ENCODE measurements around the gene MACROD2. TPM values are rescaled to one million over a fixed set of nuclear protein-coding genes. Genes with fewer than 3 reads are reported as not detected.

Gene MACROD2
- total RNA-seq, 1 donor from 2014 or later: 6.7 TPM

- Mint-ChIP-seq H3K9me3 (peaks cover 5% of the 10 kb centered on the region), H3K4me1 (ENCODE audit: unreplicated experiment) (peaks cover 37% of the 10 kb centered on the region), H3K27ac (no peak overlapping the region), H3K27me3 (no peaks in the 10 kb centered on the region), H3K4me3 (no peak overlapping the region), H3K36me3 (no peaks in the 10 kb centered on the region)
- DNase-seq (ENCODE audit: extremely low spot score, unreplicated experiment): no peak
- TF ChIP-seq CTCF (conservative IDR thresholded peaks at IDR 0.05): no peak
Observed at GRCh38 chr20:14991023-14991422, 995.7 kb downstream of the MACROD2 start.

DNA sequence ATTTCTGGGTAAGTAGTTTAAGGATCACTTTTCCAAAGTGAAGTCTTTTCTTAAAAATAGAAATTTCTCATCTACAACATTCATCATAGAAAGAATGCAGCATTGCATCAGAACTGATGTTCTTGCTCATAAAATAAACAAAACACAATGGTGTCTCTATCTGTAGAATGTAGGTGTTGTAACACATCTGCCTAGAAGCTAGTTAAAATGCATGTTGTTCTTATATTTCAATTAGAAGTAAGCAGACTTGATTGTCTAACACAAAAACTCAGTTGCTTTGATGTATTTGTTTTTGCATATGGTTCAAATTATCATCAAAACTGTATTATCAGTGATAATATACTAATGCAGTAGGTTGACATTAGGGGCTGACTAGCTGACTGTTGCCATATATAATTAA, 996.8 kb downstream of the MACROD2 start:
- Mint-ChIP-seq H3K4me1 (ENCODE audit: unreplicated experiment) (peaks cover 30% of the 10 kb centered on the region), H3K9me3 (peaks cover 5% of the 10 kb centered on the region), H3K4me3 (no peak overlapping the region), H3K27me3 (no peaks in the 10 kb centered on the region), H3K27ac (no peak overlapping the region), H3K36me3 (no peaks in the 10 kb centered on the region)
- TF ChIP-seq CTCF (conservative IDR thresholded peaks at IDR 0.05): no peak
- no peak for DNase-seq (ENCODE audit: extremely low spot score, unreplicated experiment)

DNA sequence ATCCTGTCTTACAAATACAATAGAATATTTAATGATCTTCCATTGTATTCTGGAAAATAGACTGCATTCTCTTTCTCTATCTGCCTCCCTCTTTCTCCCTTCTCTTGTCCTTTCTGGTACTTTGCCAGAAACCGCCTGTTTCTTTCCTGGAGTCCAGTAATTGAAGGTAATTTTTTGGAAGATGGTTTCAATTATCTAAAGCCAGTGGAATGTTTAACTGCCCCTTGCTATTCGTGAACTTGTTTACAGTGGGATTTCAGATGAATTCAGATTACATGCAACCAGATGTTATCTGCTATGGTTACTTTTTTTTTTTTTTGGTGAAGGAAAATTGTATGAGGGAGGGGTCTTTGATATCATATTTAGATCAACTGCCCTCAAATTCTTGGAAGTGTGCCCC, 997.6 kb downstream of the MACROD2 start:
- Mint-ChIP-seq H3K27ac (peak overlapping the region; percentile 63), H3K4me1 (ENCODE audit: unreplicated experiment) (peaks cover 26% of the 10 kb centered on the region), H3K4me3 (peak overlapping the region; percentile 63), H3K9me3 (peaks cover 5% of the 10 kb centered on the region), H3K36me3 (no peaks in the 10 kb centered on the region), H3K27me3 (no peaks in the 10 kb centered on the region)
- no peak for TF ChIP-seq CTCF (conservative IDR thresholded peaks at IDR 0.05)
- DNase-seq (ENCODE audit: extremely low spot score, unreplicated experiment): no peak

DNA sequence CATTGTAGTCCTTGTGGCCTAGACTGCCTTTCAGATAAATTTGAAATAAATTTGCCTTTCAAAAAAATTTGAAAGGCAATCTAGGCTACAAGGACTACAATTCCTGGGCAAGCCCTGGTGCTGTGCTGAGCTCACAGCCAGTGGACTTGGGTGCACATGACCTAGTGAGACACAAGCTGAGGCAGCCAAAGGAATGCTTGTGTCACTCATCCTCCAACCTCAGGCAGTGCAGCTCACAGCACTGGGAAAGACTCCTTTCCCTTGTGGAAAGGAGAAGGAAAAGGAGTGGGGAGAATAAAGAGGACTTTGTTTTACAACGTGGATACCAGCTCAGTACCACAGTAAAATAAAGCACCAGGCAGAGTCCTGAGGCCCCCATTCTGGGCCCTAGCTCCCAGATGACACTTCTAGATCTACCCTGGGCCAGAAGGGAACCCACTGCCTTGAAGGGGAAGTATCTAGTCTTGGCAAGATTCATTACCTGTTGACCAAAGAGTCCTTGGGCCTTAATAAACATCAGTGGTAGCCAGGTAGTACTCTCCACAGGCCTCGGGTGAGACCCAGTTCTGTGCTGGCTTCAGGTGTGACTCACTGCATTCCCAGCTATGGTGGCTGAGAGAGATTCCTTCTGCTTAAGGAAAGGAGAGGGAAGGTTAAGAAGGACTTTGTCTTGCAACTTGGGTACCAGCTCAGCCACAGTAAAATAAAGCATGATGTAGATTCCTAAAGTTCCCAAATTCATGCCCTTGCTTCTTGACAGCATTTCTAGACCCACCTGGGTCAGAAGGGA, 1001.8 kb downstream of the MACROD2 start:
- Mint-ChIP-seq H3K27ac (no peak overlapping the region), H3K27me3 (no peaks in the 10 kb centered on the region), H3K4me1 (ENCODE audit: unreplicated experiment) (peaks cover 12% of the 10 kb centered on the region), H3K4me3 (no peak overlapping the region), H3K36me3 (peaks cover 4% of the 10 kb centered on the region), H3K9me3 (peaks cover 19% of the 10 kb centered on the region)
- DNase-seq (ENCODE audit: extremely low spot score, unreplicated experiment): no peak
- TF ChIP-seq CTCF (conservative IDR thresholded peaks at IDR 0.05): no peak

DNA sequence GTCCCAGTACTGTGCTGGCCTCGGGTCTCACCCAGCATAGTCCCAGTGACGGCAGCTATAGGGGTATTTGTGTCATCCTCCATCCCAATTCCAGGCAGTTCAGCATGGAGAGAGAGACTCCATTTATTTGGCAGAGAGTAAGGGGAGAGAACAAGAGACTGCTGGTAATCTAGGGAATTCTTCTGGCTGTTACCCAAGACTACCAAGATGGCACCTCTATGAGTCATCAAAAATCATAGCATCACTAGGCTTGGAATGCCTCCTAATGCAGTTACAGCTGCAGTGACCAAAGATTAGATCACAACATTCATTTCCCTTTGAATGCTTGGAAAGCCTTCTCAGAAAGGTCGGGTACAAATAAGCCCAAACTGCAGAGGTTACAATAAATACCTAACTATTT, 1002.5 kb downstream of the MACROD2 start:
- no peaks in the 10 kb centered on the region for H3K27me3 Mint-ChIP-seq
- DNase-seq (ENCODE audit: extremely low spot score, unreplicated experiment): no peak
- TF ChIP-seq CTCF (conservative IDR thresholded peaks at IDR 0.05): no peak
- H3K9me3 Mint-ChIP-seq: peaks cover 20% of the 10 kb centered on the region
- no peak overlapping the region for H3K27ac Mint-ChIP-seq
- H3K4me1 Mint-ChIP-seq (ENCODE audit: unreplicated experiment): peaks cover 8% of the 10 kb centered on the region
- H3K4me3 Mint-ChIP-seq: no peak overlapping the region
- H3K36me3 Mint-ChIP-seq: peaks cover 4% of the 10 kb centered on the region
